ENCODE results near the gene SHBG.

The SHBG gene

GRCh38 chr17:7673239-7673638 is 43.3 kb downstream of the SHBG start:
- no peak overlapping the region for H3K27ac ChIP-seq
- TF ChIP-seq CTCF (conservative IDR thresholded peaks at IDR 0.05): peak; percentile 42

GRCh38 chr17:7674934-7675333 is 45.0 kb downstream of the SHBG start:
- H3K27ac ChIP-seq: no peak overlapping the region
- TF ChIP-seq CTCF (conservative IDR thresholded peaks at IDR 0.05): no peak

GRCh38 chr17:7676533-7676932 is 46.6 kb downstream of the SHBG start:
- TF ChIP-seq CTCF (conservative IDR thresholded peaks at IDR 0.05): no peak
- no peak overlapping the region for H3K27ac ChIP-seq

GRCh38 chr17:7677388-7678067 is 47.6 kb downstream of the SHBG start:
- TF ChIP-seq CTCF (conservative IDR thresholded peaks at IDR 0.05): no peak
- no peak overlapping the region for H3K27ac ChIP-seq
